ENCODE data around the gene ACKR2. TPM values are rescaled to one million over a fixed set of nuclear protein-coding genes. Genes with fewer than 3 reads are reported as not detected.
A peak's percentile ranks its signal among the peaks of the same experiment; 100 is the strongest.
"Not testable (repeated sequence)": the region's sequence is repeated elsewhere in the genome, so short reads cannot be mapped to it uniquely, and the experiment has no call there.

The ACKR2 gene
- total and polyA plus RNA-seq, 2 of the 13 experiments (the other 11 are each of a cell fraction or from before 2014, with no cell fraction given), result 1.1 to 1.9 TPM

GRCh38 chr3:42883251-42883930 lies 74.1 kb downstream of the ACKR2 start:
- 50% methylated on average over 6 of the region's 6 CpGs for WGBS (ENCODE audit: low lambda C conversion rate)
- H3K27me3 ChIP-seq (ENCODE audit: control insufficient read depth in 1 of 2, insufficient read depth in 2 of 2, low read length in 2 of 2); H3K4me3 ChIP-seq (replicated peaks in 1 of 3; ENCODE audit: insufficient read depth in 1 of 3, low read depth in 2 of 3, low read length in 3 of 3); H3K27ac ChIP-seq (ENCODE audit: extremely low read length, insufficient read depth, low read length); H4K20me1 ChIP-seq (ENCODE audit: insufficient read depth, low read length); H3K79me2 ChIP-seq (ENCODE audit: insufficient read depth, low read length); H3K36me3 ChIP-seq (replicated peaks in 1 of 2; ENCODE audit: control insufficient read depth in 1 of 2, insufficient read depth in 2 of 2, low read length in 2 of 2); FAIRE-seq; H3K9ac ChIP-seq (ENCODE audit: insufficient read depth, low read depth, low read length); DNase-seq (ENCODE audit: low spot score); H3K9me3 ChIP-seq (ENCODE audit: low read length); BruUV-seq (replicated peaks); H2AFZ ChIP-seq (ENCODE audit: low read length); intact Hi-C loops (cut with micrococcal nuclease; ENCODE audit: unreplicated experiment); in situ Hi-C loops (cut with HindIII; ENCODE audit: extremely low pct_ligation_motif_present, low pct_unique_long_range_greater_than_20kb); H3K4me2 ChIP-seq (ENCODE audit: low read depth, low read length); ATAC-seq: not testable (repeated sequence)
- CTCF ChIA-PET (ENCODE audit: low intra/inter-chr PET ratio, low total read pairs), result interaction anchor here (6.1 kb wide), 1 partner anchor 52 kb away, joined by 79 read pairs; no protein-coding TSS in a partner anchor
- H3K4me1 ChIP-seq (ENCODE audit: insufficient read depth, low read length), result peaks cover 26% of the 10 kb centered on the region
- POLR2A ChIA-PET, result interaction anchor here (1.1 kb wide), 1 partner anchor 44 kb away, joined by 3 read pairs; no protein-coding TSS in a partner anchor

GRCh38 chr3:42884324-42884723 lies 75.1 kb downstream of the ACKR2 start:
- FAIRE-seq (no peak), ATAC-seq (no peak), DNase-seq (ENCODE audit: low spot score) (peak; percentile 35)
- intact Hi-C loops (cut with micrococcal nuclease; ENCODE audit: unreplicated experiment) (no loop called here), in situ Hi-C loops (cut with HindIII; ENCODE audit: extremely low pct_ligation_motif_present, low pct_unique_long_range_greater_than_20kb) (no loop called here)
- H3K9ac ChIP-seq (ENCODE audit: insufficient read depth, low read depth, low read length), result no peak overlapping the region
- TF ChIP-seq RCOR2 (CRISPR knock-in tag; IDR thresholded peaks at IDR 0.05) (no peak), MAFK (conservative IDR thresholded peaks at IDR 0.05 in 1 of 2, IDR thresholded peaks at IDR 0.05 in 1 of 2; ENCODE audit: low read length in 2 of 2) (peak in 1 of 2 experiments; percentile 36; a peak in 2 of 4 replicates), BRD4 (CRISPR knock-in tag; IDR thresholded peaks at IDR 0.05) (no peak), MAFF (IDR thresholded peaks at IDR 0.05; ENCODE audit: low read depth, low read length) (0 out of 2 replicates have a peak, but pooled peaks have one; percentile 14), SOX13 (IDR thresholded peaks at IDR 0.05) (no peak), SOX13 (CRISPR knock-in tag; conservative IDR thresholded peaks at IDR 0.05 in 1 of 2, IDR thresholded peaks at IDR 0.05 in 1 of 2) (peak in 1 of 2 experiments; percentile 44; a peak in 1 of 4 replicates)
- POLR2A ChIA-PET, result no interaction called here
- no peak overlapping the region for H2AFZ ChIP-seq (ENCODE audit: low read length)
- no peak overlapping the region for H3K4me2 ChIP-seq (ENCODE audit: low read depth, low read length)
- no peaks in the 10 kb centered on the region for H4K20me1 ChIP-seq (ENCODE audit: insufficient read depth, low read length)
- H3K27me3 ChIP-seq (ENCODE audit: control insufficient read depth in 1 of 2, insufficient read depth in 2 of 2, low read length in 2 of 2), result peaks cover 0 to 3% of the 10 kb centered on the region in 2 experiments; a peak in 2 of 5 replicates
- no TSS peak for BruUV-seq (replicated peaks)
- CTCF ChIA-PET (ENCODE audit: low intra/inter-chr PET ratio, low total read pairs), result no interaction called here
- H3K36me3 ChIP-seq (replicated peaks in 1 of 2; ENCODE audit: control insufficient read depth in 1 of 2, insufficient read depth in 2 of 2, low read length in 2 of 2), result no peaks in the 10 kb centered on the region
- no peak overlapping the region for H3K4me3 ChIP-seq (replicated peaks in 1 of 3; ENCODE audit: insufficient read depth in 1 of 3, low read depth in 2 of 3, low read length in 3 of 3)
- H3K4me1 ChIP-seq (ENCODE audit: insufficient read depth, low read length), result peaks cover 17% of the 10 kb centered on the region
- no peak overlapping the region for H3K27ac ChIP-seq (ENCODE audit: extremely low read length, insufficient read depth, low read length)
- no peaks in the 10 kb centered on the region for H3K79me2 ChIP-seq (ENCODE audit: insufficient read depth, low read length)
- 34% methylated on average over 2 of the region's 2 CpGs for WGBS (ENCODE audit: low lambda C conversion rate)
- H3K9me3 ChIP-seq (ENCODE audit: low read length), result no peaks in the 10 kb centered on the region
